Gastrocnemius medialis (tissue), 4 donors: ENCODE measurements around the gene ESPL1.

Experiments
- CTCF ChIP-seq, 5 experiments: fragments of 450-650 bp in 3 of 5; fragments of 200-600 bp in 2 of 5; sonication (generic) in 2 of 5; IDR thresholded peaks in 4 of 5; conservative IDR thresholded peaks in 1 of 5; 1 replicate in 4 of 5; 2 replicates in 1 of 5; pipeline ENCODE4 v1.5.1; 2016 to 2019; ENCODE audit warnings: antibody characterized with exemption in 5 of 5, mild to moderate bottlenecking in 3 of 5, moderate library complexity in 3 of 5
- POLR2A ChIP-seq, 2 donors: fragments of 450-650 bp; IDR thresholded peaks; one replicate each; pipeline ENCODE4 v1.6.1; 2017; ENCODE audit warnings: antibody characterized with exemption in 2 of 2, mild to moderate bottlenecking in 2 of 2, moderate library complexity in 2 of 2

- TF ChIP-seq POLR2A (IDR thresholded peaks at IDR 0.05), result no peak
- no peak for TF ChIP-seq CTCF (IDR thresholded peaks at IDR 0.05 in 4 of 5, conservative IDR thresholded peaks at IDR 0.05 in 1 of 5)
Observed at GRCh38 chr12:53333845-53334244, 65.7 kb downstream of the ESPL1 start.
